HCT116 (cell line): ENCODE measurements around the gene TSC1. TPM values are rescaled to one million over a fixed set of nuclear protein-coding genes. Genes with fewer than 3 reads are reported as not detected.

Experiments used
- ATAC-seq: fragments of 200-7000 bp; cut with Tn5 transposase; 2 replicates; pipeline ENCODE4 v1.9.1; 2020; ENCODE audit warnings: mild to moderate bottlenecking, moderate library complexity
- BruUV-seq: library from RNA; stranded (reverse); fragments of 400-500 nt; replicated peaks from 2 replicates; lab custom pipeline; 2021; lab: Mats Ljungman, UMichigan
- CTCF ChIA-PET: fragments of 300-600 bp; sonication (Branson Sonifier 250); formaldehyde crosslinking; loops from one replicate; lab custom pipeline; 2021; ENCODE audit warnings: antibody characterized with exemption; lab: Charles Lee
- POLR2A ChIA-PET: fragments of 300-600, 350-600 bp; sonication (Branson Sonifier 250); formaldehyde crosslinking; loops from one replicate; lab custom pipeline; 2021; ENCODE audit warnings: antibody characterized with exemption; lab: Charles Lee
- RAD21 ChIA-PET, 2 experiments: fragments of 300-600 bp; sonication (Branson Sonifier 250); formaldehyde crosslinking; loops; one replicate each; lab custom pipeline; 2023; ENCODE audit warnings: low total read pairs in 2 of 2; ENCODE audit not compliant: uncharacterized antibody in 2 of 2, unreplicated experiment in 2 of 2, low non-redundant PET in 1 of 2; lab: Charles Lee
- DNase-seq: peaks from one replicate; pipeline ENCODE4 v3.0.0-alpha.2; 2010; ENCODE audit warnings: low read depth, low spot score
- H2AFZ ChIP-seq: fragments of 200-600 bp; shearing (Covaris generic), sonication (generic); 2 replicates; pipeline ENCODE4 v1.6.1; 2017; ENCODE audit warnings: low read depth, mixed run types, mixed read lengths, antibody characterized with exemption, low read length; ENCODE audit not compliant: poor library complexity, severe bottlenecking
- H3K27ac ChIP-seq: 2 replicates; pipeline ENCODE4 v1.5.1; 2012; ENCODE audit warnings: low read depth, low read length
- H3K27me3 ChIP-seq: fragments of 200-600 bp; sonication (generic); 2 replicates; pipeline ENCODE4 v1.6.1; 2016; ENCODE audit warnings: mixed run types, low read length, mixed read lengths; ENCODE audit not compliant: insufficient read depth
- H3K36me3 ChIP-seq, 2 experiments: fragments of 200-500 bp in 1 of 2; fragments of 200-600 bp in 1 of 2; sonication (Bioruptor generic) in 1 of 2; sonication (generic) in 1 of 2; 2 replicates each; pipeline versions ENCODE4 v1.5.1 to v1.6.1; 2014 to 2016; ENCODE audit warnings: low read length in 2 of 2, inconsistent platforms in 1 of 2, mixed read lengths in 1 of 2, mixed run types in 1 of 2; ENCODE audit not compliant: insufficient read depth in 2 of 2, control insufficient read depth in 1 of 2
- H3K4me1 ChIP-seq, 2 experiments: fragments of 200-600 bp in 1 of 2; sonication (generic) in 1 of 2; 2 replicates each; pipeline versions ENCODE4 v1.5.1 to v1.6.1; 2012 to 2017; ENCODE audit warnings: low read length in 2 of 2, inconsistent platforms in 1 of 2, mild to moderate bottlenecking in 1 of 2, mixed read lengths in 1 of 2, mixed run types in 1 of 2, moderate library complexity in 1 of 2; ENCODE audit not compliant: insufficient read depth in 2 of 2, control insufficient read depth in 1 of 2
- H3K4me2 ChIP-seq: fragments of 200-600 bp; sonication (generic); 2 replicates; pipeline ENCODE4 v1.6.1; 2017; ENCODE audit warnings: mixed run types, low read length, mixed read lengths
- H3K4me3 ChIP-seq, 2 experiments: fragments of 200-600 bp in 1 of 2; sonication (generic) in 1 of 2; replicated peaks in 1 of 2; 2 replicates each; pipeline ENCODE4 v1.5.1; 2011 to 2016; ENCODE audit warnings: low read length in 2 of 2, control low read depth in 1 of 2, low read depth in 1 of 2, mild to moderate bottlenecking in 1 of 2, mixed read lengths in 1 of 2, mixed run types in 1 of 2
- H3K79me2 ChIP-seq: fragments of 200-600 bp; sonication (generic); 2 replicates; pipeline ENCODE4 v1.6.1; 2017; ENCODE audit warnings: mild to moderate bottlenecking, mixed run types, low read length, moderate library complexity, mixed read lengths; ENCODE audit not compliant: insufficient read depth
- H3K9ac ChIP-seq: fragments of 200-600 bp; sonication (generic); 2 replicates; pipeline ENCODE4 v1.6.1; 2016; ENCODE audit warnings: low read length, mixed read lengths
- H3K9me2 ChIP-seq: fragments of 200-600 bp; sonication (generic), shearing (Covaris generic); 2 replicates; pipeline ENCODE4 v1.6.1; 2017; ENCODE audit warnings: mixed run types, mild to moderate bottlenecking, moderate library complexity; ENCODE audit not compliant: insufficient read depth
- H3K9me3 ChIP-seq, 2 experiments: fragments of 200-500 bp in 1 of 2; fragments of 200-600 bp in 1 of 2; sonication (Bioruptor generic) in 1 of 2; sonication (generic) in 1 of 2; 2 replicates each; pipeline ENCODE4 v1.6.1; 2014 to 2017; ENCODE audit warnings: low read length in 2 of 2, mixed read lengths in 2 of 2, inconsistent platforms in 1 of 2, low read depth in 1 of 2, mild to moderate bottlenecking in 1 of 2, mixed run types in 1 of 2, moderate library complexity in 1 of 2; ENCODE audit not compliant: control insufficient read depth in 1 of 2, insufficient read depth in 1 of 2
- H4K20me1 ChIP-seq: fragments of 200-600 bp; sonication (generic), shearing (Covaris generic); 2 replicates; pipeline ENCODE4 v1.6.1; 2017; ENCODE audit warnings: mixed run types, mild to moderate bottlenecking, moderate library complexity; ENCODE audit not compliant: insufficient read depth
- CBX3 ChIP-seq: IDR thresholded peaks from 2 replicates; pipeline ENCODE4 v1.6.1; 2012; ENCODE audit warnings: low read depth
- CEBPB ChIP-seq: IDR thresholded peaks from 2 replicates; pipeline ENCODE4 v1.6.1; 2012; ENCODE audit warnings: low read depth
- FOSL1 ChIP-seq: IDR thresholded peaks from 2 replicates; pipeline ENCODE4 v1.6.1; 2012; ENCODE audit warnings: low read depth
- MAX ChIP-seq: IDR thresholded peaks from 2 replicates; pipeline ENCODE4 v1.6.1; 2012
- POLR2A ChIP-seq: IDR thresholded peaks from 2 replicates; pipeline ENCODE4 v1.7.0; 2011; ENCODE audit warnings: borderline replicate concordance; ENCODE audit not compliant: insufficient read depth, insufficient read length; ENCODE audit errors: extremely low read depth
- POLR2AphosphoS5 ChIP-seq: IDR thresholded peaks from 2 replicates; pipeline ENCODE4 v1.6.1; 2011; ENCODE audit warnings: mild to moderate bottlenecking, low read depth, low read length, moderate library complexity
- RAD21 ChIP-seq: IDR thresholded peaks from 2 replicates; pipeline ENCODE4 v1.6.1; 2012; ENCODE audit warnings: low read depth, mild to moderate bottlenecking
- REST ChIP-seq: IDR thresholded peaks from 2 replicates; pipeline ENCODE4 v1.6.1; 2012; ENCODE audit warnings: low read depth
- SP1 ChIP-seq: IDR thresholded peaks from 2 replicates; pipeline ENCODE4 v1.6.1; 2012; ENCODE audit warnings: low read depth
- YY1 ChIP-seq: IDR thresholded peaks from 2 replicates; pipeline ENCODE4 v1.6.1; 2011; ENCODE audit warnings: low read length, low read depth, moderate library complexity, mild to moderate bottlenecking; ENCODE audit not compliant: insufficient replicate concordance; ENCODE audit errors: extremely low read depth
- ZFX ChIP-seq: fragments of 450-650 bp; IDR thresholded peaks from 2 replicates; pipeline ENCODE4 v1.6.1; 2017
- intact Hi-C: fragments of 100-400 bp; cut with micrococcal nuclease; formaldehyde crosslinking; loops from 2 replicates; pipeline ENCODE4 v1.10.0; 2022
- total RNA-seq: library from RNA; stranded (reverse); gene quantifications from one replicate; pipeline ENCODE4 v1.2.1, GENCODE V29; 2021; ENCODE audit not compliant: unreplicated experiment

Gene TSC1
- total RNA-seq, 1 experiment from 2014 or later: 34.5 TPM

GRCh38 chr9:132980157-132980556 lies 35.7 kb upstream of the TSC1 start:
- ChIA-PET POLR2A (interaction anchor here (0.6 kb wide), 1 partner anchor 164 kb away, joined by 3 read pairs; no protein-coding TSS in a partner anchor), CTCF (interaction anchor here (1.3 kb wide), 1 partner anchor 8 kb away, joined by 3 read pairs; no protein-coding TSS in a partner anchor)
- H3K79me2 ChIP-seq: no peaks in the 10 kb centered on the region

More at GRCh38 chr9:132980157-132980556, 35.7 kb upstream of the TSC1 start:
- Histone ChIP-seq H3K9me3 (no peaks in the 10 kb centered on the region), H3K4me3 (no peak overlapping the region), H3K27ac (no peak overlapping the region), H3K9me2 (no peaks in the 10 kb centered on the region), H3K9ac (no peak overlapping the region), H4K20me1 (no peaks in the 10 kb centered on the region), H3K4me1 (peaks cover 0 to 6% of the 10 kb centered on the region in 2 experiments; a peak in 2 of 4 replicates), H3K36me3 (no peaks in the 10 kb centered on the region), H3K4me2 (no peak overlapping the region), H2AFZ (no peak overlapping the region), H3K27me3 (peaks cover 25% of the 10 kb centered on the region; the same call in 1 of the 2 replicates)
- BruUV-seq: no TSS peak
- ATAC-seq (no peak), DNase-seq (no peak)
- RAD21 ChIA-PET: no interaction called here
- intact Hi-C loops: no loop called here
- TF ChIP-seq REST (no peak), SP1 (no peak), MAX (no peak), ZFX (no peak), CBX3 (no peak), CEBPB (no peak), FOSL1 (no peak), POLR2AphosphoS5 (no peak), POLR2A (no peak), YY1 (no peak), RAD21 (no peak)
